CD4-positive, alpha-beta T cell treated with Interleukin-17A for 1 hour (primary cell): ENCODE results near the gene DLGAP5.

Experiments used
- DNase-seq: peaks from one replicate; pipeline ENCODE4 v3.0.0-alpha.2; 2020

The DLGAP5 gene, protein sequence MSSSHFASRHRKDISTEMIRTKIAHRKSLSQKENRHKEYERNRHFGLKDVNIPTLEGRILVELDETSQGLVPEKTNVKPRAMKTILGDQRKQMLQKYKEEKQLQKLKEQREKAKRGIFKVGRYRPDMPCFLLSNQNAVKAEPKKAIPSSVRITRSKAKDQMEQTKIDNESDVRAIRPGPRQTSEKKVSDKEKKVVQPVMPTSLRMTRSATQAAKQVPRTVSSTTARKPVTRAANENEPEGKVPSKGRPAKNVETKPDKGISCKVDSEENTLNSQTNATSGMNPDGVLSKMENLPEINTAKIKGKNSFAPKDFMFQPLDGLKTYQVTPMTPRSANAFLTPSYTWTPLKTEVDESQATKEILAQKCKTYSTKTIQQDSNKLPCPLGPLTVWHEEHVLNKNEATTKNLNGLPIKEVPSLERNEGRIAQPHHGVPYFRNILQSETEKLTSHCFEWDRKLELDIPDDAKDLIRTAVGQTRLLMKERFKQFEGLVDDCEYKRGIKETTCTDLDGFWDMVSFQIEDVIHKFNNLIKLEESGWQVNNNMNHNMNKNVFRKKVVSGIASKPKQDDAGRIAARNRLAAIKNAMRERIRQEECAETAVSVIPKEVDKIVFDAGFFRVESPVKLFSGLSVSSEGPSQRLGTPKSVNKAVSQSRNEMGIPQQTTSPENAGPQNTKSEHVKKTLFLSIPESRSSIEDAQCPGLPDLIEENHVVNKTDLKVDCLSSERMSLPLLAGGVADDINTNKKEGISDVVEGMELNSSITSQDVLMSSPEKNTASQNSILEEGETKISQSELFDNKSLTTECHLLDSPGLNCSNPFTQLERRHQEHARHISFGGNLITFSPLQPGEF

DNA sequence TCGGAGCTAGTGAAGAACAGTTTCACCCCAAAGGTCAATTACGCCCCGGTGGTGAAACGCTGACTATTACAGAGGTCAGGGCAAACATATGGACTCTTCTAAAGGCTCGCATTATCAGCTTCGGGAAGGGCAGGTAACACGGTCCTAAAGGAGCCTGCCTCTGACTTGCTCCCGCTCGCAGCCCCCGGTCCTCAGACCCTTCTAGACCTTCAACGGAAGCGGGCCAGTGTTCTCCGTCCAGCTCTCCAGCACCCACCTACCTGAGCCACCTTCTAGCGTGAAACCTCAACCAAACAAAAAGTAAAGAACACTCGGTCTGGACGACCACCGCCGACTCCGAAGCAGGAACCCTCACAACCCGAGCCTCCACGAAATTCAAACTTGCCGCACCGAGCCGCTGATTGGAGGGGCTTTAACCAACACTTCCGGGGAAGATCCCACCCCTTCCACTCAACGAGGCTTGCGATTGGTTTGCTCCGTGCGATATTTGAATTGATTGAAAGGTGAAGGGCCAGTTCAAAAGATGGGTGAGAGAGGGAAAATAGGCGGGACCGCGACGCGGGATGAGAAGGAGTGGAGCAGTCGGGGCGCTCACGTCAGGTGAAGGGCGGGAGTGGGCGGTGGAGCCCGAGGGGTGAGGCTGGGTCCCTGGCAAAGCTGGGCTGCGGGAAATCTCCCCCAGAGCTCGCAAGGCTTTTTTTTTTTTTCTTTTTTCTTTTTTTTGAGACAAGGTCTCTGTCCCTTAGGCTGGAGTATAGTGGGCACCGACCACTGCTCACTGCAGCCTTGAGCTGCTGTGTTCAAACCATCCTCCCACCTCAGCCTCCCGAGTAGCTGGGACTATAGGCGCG, at the start of gene DLGAP5:
Gene DLGAP5 (minus strand): TSS at position 383 of the 851 bp plus-strand sequence. CDS start 2,406 bp downstream, outside the sequence.
- peak; percentile 95 for DNase-seq

GRCh38 chr14:55240526-55241178, 49.3 kb upstream of the DLGAP5 start:
- DNase-seq, result no peak

GRCh38 chr14:55239320-55239719, 47.9 kb upstream of the DLGAP5 start:
- DNase-seq, result no peak

- DNase-seq, result peak; percentile 7
Observed at GRCh38 chr14:55238019-55238680, 46.8 kb upstream of the DLGAP5 start.

GRCh38 chr14:55233591-55233990, 42.2 kb upstream of the DLGAP5 start:
- DNase-seq, result no peak

DNA sequence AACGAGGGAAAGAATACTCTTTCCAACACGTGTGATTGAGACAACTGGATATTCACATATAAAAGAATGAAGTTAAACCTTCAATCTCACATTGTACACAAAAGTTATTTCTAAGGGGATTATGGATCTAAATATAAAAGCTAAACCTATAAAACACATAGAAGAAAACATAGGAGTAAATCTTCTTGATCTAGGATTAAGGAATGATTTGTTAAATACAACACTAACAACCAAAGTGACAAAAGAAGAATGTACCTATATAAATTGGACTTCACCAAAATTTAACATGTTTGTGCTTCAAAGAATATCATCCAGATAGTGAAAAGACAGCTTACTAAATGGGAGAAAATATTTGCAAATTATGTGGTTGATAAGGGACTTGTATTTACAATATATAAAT, 36.9 kb upstream of the DLGAP5 start:
- DNase-seq, result no peak

- no peak for DNase-seq
Observed at GRCh38 chr14:55223364-55223763, 32.0 kb upstream of the DLGAP5 start.

DNA sequence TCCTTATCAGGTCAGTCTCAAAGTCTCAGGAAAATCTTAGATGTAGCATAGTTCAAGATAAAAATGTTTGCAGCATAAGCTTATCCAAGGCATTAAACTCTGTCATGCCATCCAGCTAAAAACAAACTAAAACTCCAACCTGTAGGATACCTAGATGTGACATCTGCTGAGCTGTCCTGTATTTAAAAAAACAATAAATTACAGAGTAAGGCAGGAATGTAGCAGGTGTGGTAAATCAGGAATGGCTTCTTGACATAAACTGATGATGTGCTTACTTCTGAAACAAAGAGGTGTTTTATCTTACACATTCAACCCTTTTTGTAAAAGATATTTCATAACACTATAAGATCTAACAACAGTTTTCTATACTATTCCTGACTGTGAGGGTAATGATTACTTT, 30.6 kb upstream of the DLGAP5 start:
- DNase-seq, result no peak

DNA sequence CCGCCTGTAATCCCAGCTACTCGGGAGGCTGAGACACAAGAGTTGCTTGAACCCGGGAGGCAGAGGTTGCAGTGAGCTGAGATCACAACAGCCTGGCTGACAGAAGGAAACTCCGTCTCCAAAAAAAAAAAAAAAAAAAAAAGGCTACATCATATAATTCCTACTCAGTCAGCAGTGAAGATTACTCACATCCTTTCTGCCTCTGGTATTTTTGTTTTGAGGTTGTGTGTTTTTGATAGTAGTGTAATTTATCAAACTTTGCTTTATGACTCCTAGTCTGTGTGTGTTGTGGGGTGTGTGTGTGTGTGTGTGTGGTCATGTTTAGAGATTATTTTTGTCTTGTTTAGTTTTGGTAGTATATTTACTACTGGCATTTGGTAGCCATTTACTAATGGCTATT, 29.8 kb upstream of the DLGAP5 start:
- DNase-seq, result no peak

DNA sequence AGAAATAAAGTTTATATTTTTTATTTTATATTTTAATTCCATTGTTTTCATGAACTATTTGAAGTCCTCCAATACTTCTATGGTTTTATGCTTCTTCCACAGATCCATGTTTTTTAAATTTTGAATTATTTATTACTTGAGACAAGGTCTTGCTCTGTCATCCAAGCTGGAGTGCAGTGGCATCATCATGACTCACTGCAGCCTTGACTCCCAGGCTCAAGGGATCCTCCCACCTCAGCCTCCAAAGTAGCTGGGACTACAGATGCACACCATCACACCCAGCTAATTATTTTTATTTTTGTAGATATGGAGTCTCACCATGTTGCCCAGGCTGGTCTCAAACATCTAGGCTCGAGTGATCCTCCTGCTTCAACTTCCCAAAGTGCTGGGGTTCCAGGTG, 28.8 kb upstream of the DLGAP5 start:
- no peak for DNase-seq

DNA sequence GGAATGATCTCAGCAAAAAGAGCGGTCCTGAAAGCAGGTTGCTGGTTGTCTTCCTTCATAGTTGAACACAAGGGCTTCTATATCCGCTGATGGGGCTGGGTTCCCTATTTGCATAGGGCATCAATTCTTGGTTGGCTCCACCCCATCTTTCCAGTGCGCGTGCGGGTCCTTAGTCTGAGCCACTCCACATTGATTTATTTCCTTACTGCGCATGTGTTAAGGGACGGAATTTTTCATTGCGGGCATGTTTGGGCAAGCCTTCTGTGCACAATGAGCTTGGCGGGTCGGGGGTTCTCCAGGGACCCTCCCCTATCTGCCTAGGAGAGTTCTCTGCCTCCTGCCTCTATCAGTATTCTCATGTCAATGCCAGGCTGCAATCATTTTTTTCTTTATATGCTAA, 21.2 kb upstream of the DLGAP5 start:
- no peak for DNase-seq

DNA sequence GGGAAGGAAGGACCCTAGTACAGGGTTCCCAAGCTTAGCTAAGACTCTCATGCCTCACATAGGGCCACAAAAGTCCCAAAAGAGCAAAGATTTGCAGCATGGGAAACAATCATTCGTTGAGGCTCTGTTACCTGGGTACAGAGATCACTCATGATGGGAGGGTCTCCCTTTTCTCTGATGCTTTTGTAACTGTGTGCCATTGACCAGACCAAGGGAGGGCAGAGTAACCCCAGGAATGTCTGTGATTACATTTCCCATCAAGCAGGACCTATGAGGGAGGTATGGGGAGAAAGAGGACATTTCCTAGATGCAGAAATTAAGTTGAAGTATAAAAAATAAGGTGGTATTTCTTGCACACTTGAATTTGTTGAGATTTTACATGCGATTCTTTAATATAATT, 16.4 kb upstream of the DLGAP5 start:
- no peak for DNase-seq

DNA sequence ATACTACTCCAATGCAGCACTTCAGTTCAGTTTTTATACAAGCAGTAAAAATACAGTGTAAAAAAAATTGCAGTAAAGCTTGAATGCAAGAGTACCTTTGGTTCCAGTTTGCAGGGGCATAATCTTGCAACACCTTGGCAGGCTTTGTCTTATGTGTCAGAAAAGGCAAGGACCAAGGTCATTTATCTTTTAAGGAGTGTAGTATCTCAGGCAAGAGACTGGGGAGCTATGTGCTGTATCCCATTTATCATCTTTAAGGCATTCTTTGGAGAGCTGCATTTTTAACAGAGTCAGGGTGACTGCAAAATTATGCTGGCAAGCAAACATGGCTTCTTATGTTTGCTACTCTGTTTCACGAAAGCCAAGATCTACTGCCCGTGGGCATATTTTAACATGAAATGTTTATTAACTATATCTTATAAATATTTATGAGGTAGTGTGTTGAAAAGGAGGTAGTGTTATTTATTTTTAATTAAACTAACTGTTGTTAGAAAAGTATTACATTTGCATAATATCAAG, 14.8 kb upstream of the DLGAP5 start:
- no peak for DNase-seq

DNA sequence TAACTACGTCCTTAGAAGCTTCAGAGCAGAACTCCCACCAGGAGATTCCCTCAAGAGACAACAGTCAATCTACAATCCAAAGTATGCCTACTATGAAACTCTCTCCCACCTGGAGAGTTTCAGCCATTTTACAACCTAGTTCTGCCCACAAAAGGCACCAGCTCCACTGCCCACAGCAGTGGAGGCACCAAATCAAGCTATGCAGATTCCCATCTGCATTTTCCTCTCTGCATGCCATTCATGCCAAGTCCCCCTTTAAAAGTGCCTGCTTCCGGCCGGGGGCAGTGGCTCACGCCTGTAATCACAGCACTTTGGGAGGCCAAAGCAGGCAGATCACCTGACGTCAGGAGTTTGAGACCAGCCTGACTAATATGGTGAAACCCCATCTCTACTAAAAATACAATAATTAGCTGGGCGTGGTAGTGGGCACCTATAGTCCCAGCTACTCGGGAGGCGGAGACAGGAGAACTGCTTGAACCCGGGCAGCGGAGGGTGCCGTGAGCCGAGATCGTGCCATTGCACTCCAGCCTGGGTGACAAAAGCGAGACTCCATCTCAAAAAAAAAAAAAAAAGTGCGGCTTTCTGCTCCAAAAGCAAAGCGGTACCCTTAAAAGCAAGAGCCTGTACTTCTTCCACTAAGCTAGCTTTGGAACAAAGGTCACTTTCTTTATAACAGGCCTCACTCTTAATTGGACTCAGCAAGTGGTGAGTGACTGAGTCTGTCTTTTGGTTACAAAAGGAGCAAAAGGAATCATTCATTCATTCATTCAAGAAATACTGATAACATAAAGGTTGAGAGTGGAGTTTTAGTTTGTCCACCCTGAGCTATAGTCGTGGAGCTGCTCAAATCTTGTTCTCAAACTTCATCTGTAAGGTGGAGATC, 10.1 kb upstream of the DLGAP5 start:
- DNase-seq, result no peak

DNA sequence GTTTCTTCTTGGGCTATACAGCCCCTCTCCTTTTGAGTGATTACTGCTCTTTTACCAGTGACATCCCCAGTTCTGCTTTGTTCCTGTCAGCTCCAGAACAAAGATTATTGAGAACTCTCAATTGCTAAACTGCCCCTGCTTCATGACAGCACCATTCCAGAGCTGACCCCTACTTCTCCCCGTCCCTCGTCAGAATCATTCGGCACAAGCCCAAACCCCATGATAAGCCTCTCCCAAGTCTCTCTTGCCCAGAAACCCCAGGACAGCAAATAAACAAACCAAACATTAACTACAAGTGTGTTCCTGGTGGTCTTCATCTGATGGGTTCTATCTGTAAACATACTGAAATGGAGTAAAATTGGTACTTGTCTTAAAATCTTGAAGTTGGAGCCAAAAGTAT, 9.3 kb upstream of the DLGAP5 start:
- no peak for DNase-seq

GRCh38 chr14:55198749-55199148, 7.4 kb upstream of the DLGAP5 start:
- no peak for DNase-seq

DNA sequence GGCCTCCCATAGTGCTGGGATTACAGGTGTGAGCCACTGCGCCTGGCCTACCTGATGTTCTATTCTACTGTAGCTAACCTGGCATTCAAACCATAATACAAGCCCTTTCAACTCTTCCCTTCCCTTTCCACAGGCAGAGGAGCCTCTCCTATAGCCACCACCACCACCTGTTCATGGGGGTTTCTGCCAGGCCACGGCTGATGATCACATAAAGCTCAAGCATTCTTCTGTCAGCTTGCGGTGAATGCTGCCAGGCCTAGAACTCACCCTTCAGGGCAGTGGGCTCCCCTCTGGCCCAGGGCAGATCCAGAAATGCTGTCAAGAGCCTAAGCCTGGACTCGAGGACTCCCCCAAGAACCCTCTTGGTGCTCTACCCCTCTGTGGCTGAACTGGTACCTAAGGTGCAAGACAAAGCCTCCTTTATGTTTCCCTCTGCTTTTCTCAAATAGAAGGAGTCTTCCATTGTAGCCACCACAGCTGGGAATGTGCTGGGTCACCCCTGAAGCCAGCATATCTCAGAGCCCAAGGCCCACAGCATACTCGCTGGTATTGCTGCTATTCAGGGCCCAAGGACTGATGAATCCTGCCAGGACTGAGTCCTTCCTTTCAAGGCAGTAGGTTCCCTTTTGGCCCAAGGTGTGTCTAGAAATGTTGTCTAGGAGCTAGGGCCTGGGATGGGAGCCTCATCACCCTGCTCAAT, 3.4 kb upstream of the DLGAP5 start:
- DNase-seq, result no peak

DNA sequence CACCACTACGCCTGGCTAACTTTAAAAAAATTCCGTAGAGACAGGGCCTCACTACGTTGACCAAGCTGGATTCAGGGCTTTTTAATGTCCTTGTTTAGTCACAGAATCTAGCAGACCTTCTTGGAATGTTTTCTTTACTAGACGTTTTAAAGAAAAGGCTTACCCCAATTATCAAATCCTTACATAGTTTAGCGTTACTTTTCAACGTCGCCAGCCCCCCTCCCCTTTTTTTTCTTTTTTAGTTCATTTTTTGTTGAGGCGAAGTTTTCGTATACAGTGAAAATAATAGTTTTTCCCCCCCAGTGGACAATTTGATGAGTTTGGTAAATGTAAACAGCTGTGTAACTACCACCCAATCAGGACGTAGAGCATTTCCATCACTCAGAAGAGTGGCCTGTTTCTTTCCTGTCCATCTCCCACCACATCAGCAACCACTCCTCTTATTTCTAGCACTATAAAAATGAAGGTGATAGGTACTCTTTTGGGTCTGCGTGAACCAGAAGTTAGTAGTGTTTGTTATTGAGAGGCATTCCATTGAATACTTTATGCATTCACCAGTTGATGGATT, 753 bp upstream of the DLGAP5 start:
- no peak for DNase-seq

GRCh38 chr14:55190906-55191202, 531 bp downstream of the DLGAP5 start:
- DNase-seq, result no peak
